Left ventricle myocardium inferior (tissue), 1 donor: ENCODE results near the gene ZNF607. TPM values are rescaled to one million over a fixed set of nuclear protein-coding genes. Genes with fewer than 3 reads are reported as not detected.

Experiments used
- DNase-seq: peaks from one replicate; pipeline ENCODE4 v3.0.0-alpha.2; 2020
- H3K27ac ChIP-seq: fragments of 200-600 bp; replicated peaks from 2 replicates; pipeline ENCODE4 v1.8.0; 2021
- H3K27me3 ChIP-seq: fragments of 200-600 bp; 2 replicates; pipeline ENCODE4 v1.8.0; 2021; ENCODE audit warnings: low read depth
- H3K36me3 ChIP-seq: fragments of 200-600 bp; 2 replicates; pipeline ENCODE4 v1.8.0; 2021
- H3K4me1 ChIP-seq: fragments of 200-600 bp; 2 replicates; pipeline ENCODE4 v1.8.0; 2021
- H3K4me3 ChIP-seq: fragments of 200-600 bp; 2 replicates; pipeline ENCODE4 v1.8.0; 2021; ENCODE audit warnings: mild to moderate bottlenecking, moderate library complexity
- H3K9me3 ChIP-seq: fragments of 200-600 bp; replicated peaks from 2 replicates; pipeline ENCODE4 v1.8.0; 2021
- CTCF ChIP-seq: fragments of 200-600 bp; IDR thresholded peaks from 2 replicates; pipeline ENCODE4 v1.8.0; 2021; ENCODE audit warnings: antibody characterized with exemption, mild to moderate bottlenecking, borderline replicate concordance
- intact Hi-C: fragments of 100-400 bp; cut with micrococcal nuclease; formaldehyde crosslinking; loops from one replicate; pipeline ENCODE4 v1.11.0; 2022
- total RNA-seq: library from RNA; stranded (reverse); fragmentation: NEBNext Ultra II Directional; extraction: Animal tissue kit (Norgen Biotek cat#: 25700); gene quantifications from one replicate; pipeline ENCODE4 v1.2.1, GENCODE V29; 2021
- donor health status: DM: no; HTN: yes; CAD: no; lungs with severe emphysema.

The ZNF607 gene
- total RNA-seq, 1 donor from 2014 or later = 6.6 TPM

GRCh38 chr19:37655689-37656371 lies 63.7 kb downstream of the ZNF607 start:
- no peak for TF ChIP-seq CTCF
- H3K27me3 ChIP-seq = no peaks in the 10 kb centered on the region
- peak overlapping the region; percentile 75 for H3K4me3 ChIP-seq
- peak; percentile 88 for DNase-seq
- intact Hi-C loops = no loop called here
- peaks cover 43% of the 10 kb centered on the region for H3K4me1 ChIP-seq
- peaks cover 16% of the 10 kb centered on the region for H3K9me3 ChIP-seq
- peaks cover 4% of the 10 kb centered on the region for H3K36me3 ChIP-seq
- H3K27ac ChIP-seq = peak overlapping the region; percentile 94

GRCh38 chr19:37655301-37655688 lies 64.3 kb downstream of the ZNF607 start, which contains the start of gene ZFP30:
Gene ZFP30 (minus strand): TSS chr19:37655465. CDS start chr19:37647822, 7,643 bp downstream.
- H3K27me3 ChIP-seq = no peaks in the 10 kb centered on the region
- DNase-seq = peak; percentile 93
- intact Hi-C loops = no loop called here
- TF ChIP-seq CTCF = no peak
- H3K9me3 ChIP-seq = peaks cover 11% of the 10 kb centered on the region
- peak within 1 kb of the TSS; percentile 94 for H3K27ac ChIP-seq
- peaks cover 4% of the 10 kb centered on the region for H3K36me3 ChIP-seq
- H3K4me3 ChIP-seq = peak within 1 kb of the TSS; percentile 75
- H3K4me1 ChIP-seq = peaks cover 43% of the 10 kb centered on the region

GRCh38 chr19:37654629-37655300 lies 64.8 kb downstream of the ZNF607 start:
- Histone ChIP-seq H3K4me1 (peaks cover 43% of the 10 kb centered on the region), H3K4me3 (peak overlapping the region; percentile 75), H3K36me3 (peaks cover 7% of the 10 kb centered on the region), H3K27me3 (no peaks in the 10 kb centered on the region), H3K27ac (peak overlapping the region; percentile 94), H3K9me3 (peaks cover 8% of the 10 kb centered on the region)
- TF ChIP-seq CTCF = no peak
- intact Hi-C loops = no loop called here
- peak; percentile 13 for DNase-seq

GRCh38 chr19:37654118-37654517 lies 65.4 kb downstream of the ZNF607 start:
- Histone ChIP-seq H3K9me3 (peaks cover 1% of the 10 kb centered on the region), H3K4me1 (peaks cover 43% of the 10 kb centered on the region), H3K36me3 (peaks cover 13% of the 10 kb centered on the region), H3K27me3 (no peaks in the 10 kb centered on the region), H3K27ac (peak overlapping the region; percentile 94), H3K4me3 (peak overlapping the region; percentile 75)
- no peak for DNase-seq
- TF ChIP-seq CTCF = no peak
- intact Hi-C loops = no loop called here

Other genes starting within 250 kb of the ZNF607 start
- 7.1 TPM for gene ZNF793, start 212.8 kb downstream of the ZNF607 start, total RNA-seq
- gene ZNF571, start 125.0 kb downstream of the ZNF607 start, total RNA-seq = 3.8 TPM
- 6.9 TPM for gene ZNF540, start 124.9 kb downstream of the ZNF607 start, total RNA-seq
- 7.7 TPM for gene ZFP30, start 64.3 kb downstream of the ZNF607 start, total RNA-seq
- 9.8 TPM for gene ZNF573, start 59.8 kb upstream of the ZNF607 start, total RNA-seq
- gene WDR87, start 186.8 kb upstream of the ZNF607 start, total RNA-seq = not detected
- 8.8 TPM for gene SIPA1L3, start 187.4 kb upstream of the ZNF607 start, total RNA-seq